Measurements from ENCODE around the gene DDI2. TPM values are rescaled to one million over a fixed set of nuclear protein-coding genes. Genes with fewer than 3 reads are reported as not detected.
"Not testable (repeated sequence)": the region's sequence is repeated elsewhere in the genome, so short reads cannot be mapped to it uniquely, and the experiment has no call there.

Gene DDI2
- total RNA-seq, 2 donors from 2014 or later: 18.8 to 30.1 TPM

- no peak for TF ChIP-seq CTCF (IDR thresholded peaks at IDR 0.05)
- TF ChIP-seq POLR2A (IDR thresholded peaks at IDR 0.05): no peak
- WGBS, 2 donors: 66 to 67% methylated on average over 5 of the region's 5 CpGs
- H3K4me1 ChIP-seq: no peaks in the 10 kb centered on the region
- ATAC-seq (no peak), DNase-seq (peak in 1 of 4 donors; percentile 41)
- H3K27me3 ChIP-seq: no peaks in the 10 kb centered on the region
- H3K36me3 ChIP-seq (replicated peaks in 1 of 2; ENCODE audit: insufficient read depth in 1 of 2, low read depth in 2 of 2): no peaks in the 10 kb centered on the region
- H3K4me3 ChIP-seq: no peak overlapping the region
- intact Hi-C loops (cut with DNase I): loop anchor here (10.0 kb wide), 1 partner anchor 153 kb away; the partner anchor contains the start of gene TMEM82
- no peaks in the 10 kb centered on the region for H3K9me3 ChIP-seq
- H3K27ac ChIP-seq: no peak overlapping the region
Observed at GRCh38 chr1:15592285-15592684, 25.0 kb upstream of the DDI2 start.

GRCh38 chr1:15595809-15596617, 21.2 kb upstream of the DDI2 start:
- no peak for TF ChIP-seq CTCF (IDR thresholded peaks at IDR 0.05)
- Histone ChIP-seq H3K36me3 (replicated peaks in 1 of 2; ENCODE audit: insufficient read depth in 1 of 2, low read depth in 2 of 2) (no peaks in the 10 kb centered on the region), H3K9me3 (no peaks in the 10 kb centered on the region), H3K4me3 (no peak overlapping the region), H3K27me3 (no peaks in the 10 kb centered on the region), H3K27ac (no peak overlapping the region), H3K4me1 (no peaks in the 10 kb centered on the region)
- ATAC-seq: no peak
- no peak for DNase-seq
- 59 to 65% methylated on average over 5 of the region's 5 CpGs for WGBS, 2 donors
- intact Hi-C loops (cut with DNase I): loop anchor here (10.0 kb wide), 1 partner anchor 149 kb away; the partner anchor contains the start of gene TMEM82

GRCh38 chr1:15598436-15598835, 18.8 kb upstream of the DDI2 start:
- H3K36me3 ChIP-seq (replicated peaks in 1 of 2; ENCODE audit: insufficient read depth in 1 of 2, low read depth in 2 of 2): no peaks in the 10 kb centered on the region
- WGBS, 2 donors: 37 to 43% methylated on average over 2 of the region's 2 CpGs
- DNase-seq (no peak), ATAC-seq (no peak)
- no peak overlapping the region for H3K4me3 ChIP-seq
- no peaks in the 10 kb centered on the region for H3K9me3 ChIP-seq
- H3K4me1 ChIP-seq: peaks cover 11% of the 10 kb centered on the region
- TF ChIP-seq POLR2A (IDR thresholded peaks at IDR 0.05): no peak
- intact Hi-C loops (cut with DNase I): loop anchor here (10.0 kb wide), 1 partner anchor 146 kb away; the partner anchor contains the start of gene TMEM82
- H3K27ac ChIP-seq: no peak overlapping the region
- no peaks in the 10 kb centered on the region for H3K27me3 ChIP-seq

- peak overlapping the region; percentile 89 to 96 (median 90) for H3K27ac ChIP-seq
- TF ChIP-seq CTCF (IDR thresholded peaks at IDR 0.05): peak in 1 of 7 experiments; percentile 5
- peak; percentile 47 to 92 (median 83) for TF ChIP-seq POLR2A (IDR thresholded peaks at IDR 0.05)
- peak; percentile 96 for ATAC-seq
- no peaks in the 10 kb centered on the region for H3K27me3 ChIP-seq
- DNase-seq: peak; percentile 98 to 99 (median 99)
- H3K4me3 ChIP-seq: peak overlapping the region; percentile 36 to 54
- no peaks in the 10 kb centered on the region for H3K36me3 ChIP-seq (replicated peaks in 1 of 2; ENCODE audit: insufficient read depth in 1 of 2, low read depth in 2 of 2)
- no peaks in the 10 kb centered on the region for H3K9me3 ChIP-seq
- intact Hi-C loops (cut with DNase I): no loop called here
- peaks cover 30% of the 10 kb centered on the region for H3K4me1 ChIP-seq
- 1 to 5% methylated on average over 7 to 56 of the region's 56 CpGs for WGBS, 2 donors
Observed at GRCh38 chr1:15603050-15603965, 13.9 kb upstream of the DDI2 start.

GRCh38 chr1:15603966-15604282, 13.3 kb upstream of the DDI2 start:
- H3K27me3 ChIP-seq; H3K4me3 ChIP-seq; intact Hi-C loops (cut with DNase I); H3K36me3 ChIP-seq (replicated peaks in 1 of 2; ENCODE audit: insufficient read depth in 1 of 2, low read depth in 2 of 2); ATAC-seq; H3K9me3 ChIP-seq; DNase-seq: not testable (repeated sequence)
- peaks cover 30% of the 10 kb centered on the region for H3K4me1 ChIP-seq
- peak overlapping the region; percentile 89 to 96 (median 90) for H3K27ac ChIP-seq
- WGBS, 2 donors: 59 to 62% methylated on average over 7 to 13 of the region's 13 CpGs

GRCh38 chr1:15604400-15604799, 12.9 kb upstream of the DDI2 start:
- Histone ChIP-seq H3K4me1 (peaks cover 30% of the 10 kb centered on the region), H3K27ac (peak overlapping the region in 2 of 4 donors; percentile 89 to 90)
- H3K9me3 ChIP-seq; ATAC-seq; H3K27me3 ChIP-seq; H3K36me3 ChIP-seq (replicated peaks in 1 of 2; ENCODE audit: insufficient read depth in 1 of 2, low read depth in 2 of 2); intact Hi-C loops (cut with DNase I); DNase-seq; H3K4me3 ChIP-seq: not testable (repeated sequence)
- WGBS, 2 donors: 96 to 97% methylated on average over 19 to 21 of the region's 21 CpGs

Measured in body of pancreas (tissue), 4 donors.